Calu3 (cell line): ENCODE measurements around the gene TRMT10C. TPM values are rescaled to one million over a fixed set of nuclear protein-coding genes. Genes with fewer than 3 reads are reported as not detected.
"Not testable (repeated sequence)": the region's sequence is repeated elsewhere in the genome, so short reads cannot be mapped to it uniquely, and the experiment has no call there.

ENCODE experiments used
- BruUV-seq: library from RNA; stranded (reverse); fragments of 400-500 nt; replicated peaks from 2 replicates; lab custom pipeline; 2021; lab: Mats Ljungman, UMichigan
- CTCF ChIA-PET: fragments of 300-600 bp; sonication (Branson Sonifier 250); formaldehyde crosslinking; loops from one replicate; lab custom pipeline; 2022; ENCODE audit warnings: antibody characterized with exemption; lab: Charles Lee
- DNase-seq: peaks from one replicate; pipeline ENCODE4 v3.0.0; 2022
- H3K27ac Mint-ChIP-seq: one replicate; pipeline ENCODE4 v1.8.0; 2022; ENCODE audit warnings: mixed read lengths; ENCODE audit not compliant: unreplicated experiment
- H3K27me3 Mint-ChIP-seq: one replicate; pipeline ENCODE4 v1.8.0; 2022; ENCODE audit warnings: mixed read lengths; ENCODE audit not compliant: unreplicated experiment
- H3K36me3 Mint-ChIP-seq: one replicate; pipeline ENCODE4 v1.8.0; 2022; ENCODE audit warnings: mild to moderate bottlenecking, moderate library complexity, mixed read lengths; ENCODE audit not compliant: insufficient read depth, unreplicated experiment
- H3K4me1 Mint-ChIP-seq: one replicate; pipeline ENCODE4 v1.8.0; 2022; ENCODE audit warnings: mild to moderate bottlenecking, low read depth, mixed read lengths; ENCODE audit not compliant: unreplicated experiment
- H3K4me3 Mint-ChIP-seq: one replicate; pipeline ENCODE4 v1.8.0; 2022; ENCODE audit warnings: mild to moderate bottlenecking, low read depth, moderate library complexity, mixed read lengths; ENCODE audit not compliant: unreplicated experiment
- H3K9me3 Mint-ChIP-seq: one replicate; pipeline ENCODE4 v1.8.0; 2022; ENCODE audit warnings: low read depth, mixed read lengths; ENCODE audit not compliant: unreplicated experiment
- CTCF ChIP-seq: fragments of 200-600 bp; IDR thresholded peaks from one replicate; pipeline ENCODE4 v1.8.0; 2022; ENCODE audit warnings: antibody characterized with exemption; ENCODE audit not compliant: unreplicated experiment
- intact Hi-C: fragments of 100-400 bp; cut with micrococcal nuclease; formaldehyde crosslinking; loops from one replicate; pipeline ENCODE4 v1.10.0; 2022; ENCODE audit not compliant: unreplicated experiment
- total RNA-seq: library from RNA; stranded (reverse); gene quantifications from 2 replicates; pipeline ENCODE4 v1.2.3, GENCODE V29; 2022

Gene TRMT10C
- total RNA-seq, 1 experiment from 2014 or later = 29.7 TPM

GRCh38 chr3:101591071-101591470 lies 29.4 kb downstream of the TRMT10C start:
- CTCF ChIA-PET = no interaction called here
- intact Hi-C loops = no loop called here

GRCh38 chr3:101602731-101603130 lies 41.1 kb downstream of the TRMT10C start:
- no TSS peak for BruUV-seq
- intact Hi-C loops = no loop called here
- TF ChIP-seq CTCF = no peak

More at GRCh38 chr3:101591071-101591470, 29.4 kb downstream of the TRMT10C start:
- Mint-ChIP-seq H3K27me3 (no peaks in the 10 kb centered on the region), H3K4me3 (no peak overlapping the region), H3K4me1 (no peaks in the 10 kb centered on the region), H3K27ac (no peak overlapping the region), H3K9me3 (no peaks in the 10 kb centered on the region), H3K36me3 (peaks cover 33% of the 10 kb centered on the region)
- TF ChIP-seq CTCF = no peak
- DNase-seq = no peak
- no TSS peak for BruUV-seq

GRCh38 chr3:101603184-101603583 lies 41.5 kb downstream of the TRMT10C start:
- no peak overlapping the region for H3K4me3 Mint-ChIP-seq
- intact Hi-C loops = no loop called here
- no peak overlapping the region for H3K27ac Mint-ChIP-seq
- no peaks in the 10 kb centered on the region for H3K9me3 Mint-ChIP-seq
- BruUV-seq = no TSS peak
- no peak for TF ChIP-seq CTCF
- DNase-seq = no peak
- H3K4me1 Mint-ChIP-seq = no peaks in the 10 kb centered on the region
- H3K27me3 Mint-ChIP-seq = no peaks in the 10 kb centered on the region
- peaks cover 8% of the 10 kb centered on the region for H3K36me3 Mint-ChIP-seq
- CTCF ChIA-PET = no interaction called here

More at GRCh38 chr3:101602731-101603130, 41.1 kb downstream of the TRMT10C start:
- CTCF ChIA-PET = no interaction called here
- H3K36me3 Mint-ChIP-seq = peaks cover 8% of the 10 kb centered on the region
- H3K4me1 Mint-ChIP-seq = no peaks in the 10 kb centered on the region
- no peak overlapping the region for H3K27ac Mint-ChIP-seq
- H3K9me3 Mint-ChIP-seq = no peaks in the 10 kb centered on the region
- DNase-seq = no peak
- H3K4me3 Mint-ChIP-seq = no peak overlapping the region
- no peaks in the 10 kb centered on the region for H3K27me3 Mint-ChIP-seq

- BruUV-seq = not testable (repeated sequence)
These were observed 43.7 kb downstream of the TRMT10C start for GRCh38 chr3:101605398-101605797.

GRCh38 chr3:101611023-101611422 lies 49.4 kb downstream of the TRMT10C start:
- BruUV-seq = no TSS peak
- no peak for TF ChIP-seq CTCF
- Mint-ChIP-seq H3K27me3 (no peaks in the 10 kb centered on the region), H3K4me1 (no peaks in the 10 kb centered on the region), H3K36me3 (no peaks in the 10 kb centered on the region), H3K27ac (no peak overlapping the region), H3K9me3 (no peaks in the 10 kb centered on the region), H3K4me3 (no peak overlapping the region)
- CTCF ChIA-PET = no interaction called here
- intact Hi-C loops = no loop called here
- no peak for DNase-seq

More at GRCh38 chr3:101605398-101605797, 43.7 kb downstream of the TRMT10C start:
- H3K27ac Mint-ChIP-seq, intact Hi-C loops, H3K36me3 Mint-ChIP-seq, H3K9me3 Mint-ChIP-seq, H3K4me3 Mint-ChIP-seq, DNase-seq, H3K27me3 Mint-ChIP-seq, H3K4me1 Mint-ChIP-seq, CTCF ChIA-PET: not testable (repeated sequence)

- CTCF ChIA-PET = interaction anchor here (0.6 to 0.7 kb wide), 2 partner anchors 19 to 231 kb away, joined by 3 to 4 read pairs; no protein-coding TSS in a partner anchor
- H3K9me3 Mint-ChIP-seq, H3K27ac Mint-ChIP-seq: not testable (repeated sequence)
These were observed 51.3 kb downstream of the TRMT10C start for GRCh38 chr3:101613014-101613413.

More at GRCh38 chr3:101613014-101613413, 51.3 kb downstream of the TRMT10C start:
- H3K4me1 Mint-ChIP-seq, BruUV-seq, H3K27me3 Mint-ChIP-seq, H3K36me3 Mint-ChIP-seq, H3K4me3 Mint-ChIP-seq, intact Hi-C loops, DNase-seq: not testable (repeated sequence)
